Activated CD8-positive, alpha-beta memory T cell treated with anti-CD3 and anti-CD28 coated beads for 36 hours (primary cell): ENCODE results near the gene PMM2. TPM values are rescaled to one million over a fixed set of nuclear protein-coding genes. Genes with fewer than 3 reads are reported as not detected.
"Not testable (repeated sequence)": the region's sequence is repeated elsewhere in the genome, so short reads cannot be mapped to it uniquely, and the experiment has no call there.

Source experiments
- CTCF ChIA-PET: fragments of 350-600 bp; sonication (Branson Sonifier 250); formaldehyde crosslinking; loops from one replicate; lab custom pipeline; 2021; ENCODE audit warnings: antibody characterized with exemption; lab: Charles Lee
- POLR2A ChIA-PET: fragments of 350-600 bp; sonication (Branson Sonifier 250); formaldehyde crosslinking; loops from one replicate; lab custom pipeline; 2021; ENCODE audit warnings: antibody characterized with exemption; lab: Charles Lee
- total RNA-seq, 2 experiments: library from RNA; stranded (reverse); gene quantifications; one replicate each; pipeline ENCODE4 v1.2.3, GENCODE V29; 2021

The PMM2 gene
- 10 to 100 TPM; 54.6 to 56.4 TPM for total RNA-seq

GRCh38 chr16:8797364-8798173 lies at the start of gene PMM2, which contains the start of gene TMEM186:
Gene PMM2, plus strand, starts transcription at chr16:8797839. Its CDS starts 44 bp downstream, at chr16:8797883.
Gene TMEM186, minus strand, starts transcription at chr16:8797639. Its CDS starts 25 bp downstream, at chr16:8797614.
- POLR2A ChIA-PET, result interaction anchor here (0.5 to 1.0 kb wide), 4 partner anchors 59 to 160 kb away, joined by 3 to 7 read pairs (median 4); partner anchors contain the start of gene CARHSP1

DNA sequence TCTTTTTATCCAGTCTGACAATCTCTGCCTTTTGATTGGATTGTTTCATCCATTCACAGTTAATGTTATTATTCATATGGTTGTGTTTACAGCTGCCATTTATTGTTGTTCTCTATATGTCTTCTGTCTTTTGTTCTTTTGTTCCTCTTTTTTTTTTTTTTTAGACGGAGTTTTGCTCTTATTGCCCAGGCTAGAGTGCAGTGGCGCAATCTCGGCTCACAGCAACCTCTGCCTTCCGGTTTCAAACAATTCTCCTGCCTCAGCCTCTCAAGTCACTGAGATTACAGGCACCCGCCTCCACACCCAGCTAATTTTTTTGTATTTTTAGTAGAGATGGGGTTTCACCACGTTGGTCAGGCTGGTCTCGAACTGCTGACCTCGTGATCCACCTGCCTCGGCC lies 48.7 kb upstream of the PMM2 start:
- POLR2A ChIA-PET, CTCF ChIA-PET: not testable (repeated sequence)

More at GRCh38 chr16:8797364-8798173, at the start of gene PMM2, which contains the start of gene TMEM186:
- CTCF ChIA-PET, result interaction anchor here (1.5 to 2.1 kb wide), 3 partner anchors 83 to 231 kb away, joined by 6 to 7 read pairs (median 6); no protein-coding TSS in a partner anchor

DNA sequence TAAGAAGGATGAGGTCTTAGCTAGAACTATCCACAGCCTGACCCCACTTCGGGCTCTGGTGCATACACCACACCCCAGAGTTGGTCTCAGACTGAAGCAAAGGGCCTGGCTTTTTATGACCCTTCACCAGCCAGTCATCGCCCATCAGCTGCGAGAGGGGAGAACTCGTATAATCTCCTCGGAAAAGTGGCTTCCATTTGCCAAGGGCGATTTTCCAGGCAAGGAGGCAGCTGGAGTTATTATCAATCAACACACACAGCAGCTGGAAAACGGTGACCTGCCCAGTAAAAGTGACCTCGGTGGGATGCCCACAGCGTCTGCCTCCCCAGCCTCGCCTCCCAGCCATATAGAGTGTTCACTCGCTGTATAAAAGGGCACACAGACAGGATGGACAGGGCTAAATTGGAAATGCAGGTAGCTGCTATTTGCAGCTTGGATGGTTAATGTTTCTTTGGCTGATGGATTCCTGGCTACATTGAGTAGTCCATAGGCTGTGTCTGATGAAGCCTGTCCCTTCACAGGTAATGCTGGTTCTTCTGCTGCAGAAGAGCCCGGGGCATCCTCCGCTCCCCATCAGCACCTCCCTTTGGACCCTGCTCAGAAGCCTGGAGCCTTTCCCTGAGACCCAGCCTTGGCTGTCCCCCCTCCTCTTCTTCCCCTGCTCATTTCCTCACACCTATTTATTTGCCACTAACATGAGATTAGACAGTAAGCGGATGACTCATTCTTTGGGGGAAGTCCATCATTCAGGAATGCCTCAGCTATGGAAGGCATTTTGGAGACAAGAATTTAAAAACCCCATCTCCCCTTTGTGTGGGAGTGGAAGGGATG lies 45.9 kb upstream of the PMM2 start:
- ChIA-PET CTCF (no interaction called here), POLR2A (no interaction called here)

GRCh38 chr16:8752706-8753105 lies 44.9 kb upstream of the PMM2 start:
- ChIA-PET POLR2A (no interaction called here), CTCF (no interaction called here)

GRCh38 chr16:8753416-8754054 lies 44.1 kb upstream of the PMM2 start:
- CTCF ChIA-PET, result no interaction called here
- POLR2A ChIA-PET, result no interaction called here

DNA sequence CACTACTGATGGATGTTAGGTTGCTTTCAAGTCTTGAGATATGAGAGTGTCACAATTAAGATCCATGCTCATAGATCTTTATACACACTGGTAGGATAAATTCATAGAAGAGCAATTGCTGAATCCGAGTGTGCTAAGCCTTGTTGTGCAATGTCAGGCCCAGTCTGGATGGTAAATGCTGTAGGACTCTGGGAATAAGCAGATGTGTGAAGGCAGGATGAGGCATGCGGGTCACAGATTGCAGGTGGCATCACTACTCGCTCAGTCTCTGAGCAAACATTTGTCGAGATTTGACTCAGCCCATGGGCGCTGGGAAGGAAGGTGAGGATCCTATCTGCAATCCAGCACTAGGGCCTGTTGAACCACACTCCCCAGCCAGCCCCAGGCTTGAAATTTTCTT lies 40.9 kb upstream of the PMM2 start:
- POLR2A ChIA-PET, result no interaction called here
- CTCF ChIA-PET, result no interaction called here

DNA sequence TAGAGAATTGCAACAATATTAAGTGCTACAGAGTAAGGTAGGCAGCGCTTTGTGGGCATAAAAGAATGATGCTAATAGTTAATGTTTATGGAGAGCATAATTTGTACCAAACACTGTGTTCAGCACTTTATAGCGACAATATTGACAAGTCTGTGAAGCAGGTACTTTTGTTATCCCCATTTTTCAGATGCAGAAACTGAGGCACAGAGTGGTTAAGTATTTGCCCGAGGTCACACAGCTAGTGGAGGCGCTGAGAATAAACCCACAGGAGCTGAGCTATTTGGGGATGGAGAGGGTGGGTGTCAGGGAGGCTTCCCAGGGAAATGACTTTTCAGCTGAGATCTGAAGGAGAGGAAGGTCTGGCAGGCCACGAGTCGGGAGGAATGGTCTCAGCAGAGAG lies 39.6 kb upstream of the PMM2 start:
- ChIA-PET CTCF (no interaction called here), POLR2A (no interaction called here)

DNA sequence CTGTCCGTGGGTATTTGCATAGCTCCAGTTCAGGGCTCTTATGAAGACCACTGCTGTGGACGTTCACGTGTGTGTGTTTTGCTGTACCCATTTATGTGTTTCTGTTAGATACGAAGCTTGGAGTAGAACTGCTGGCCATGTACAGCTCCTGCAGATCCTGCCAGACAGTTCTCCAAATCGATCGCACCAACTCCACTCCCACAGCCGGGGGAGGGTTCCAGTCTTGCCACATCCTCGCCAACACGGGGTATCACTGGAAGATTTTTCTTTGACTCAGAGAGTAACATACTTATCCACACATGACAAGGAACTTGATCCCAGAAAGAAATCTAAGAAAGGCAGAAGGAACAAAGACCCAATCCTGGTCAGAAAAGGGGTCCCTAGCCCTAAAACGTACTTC lies 37.6 kb upstream of the PMM2 start:
- CTCF ChIA-PET, result no interaction called here
- POLR2A ChIA-PET, result no interaction called here

DNA sequence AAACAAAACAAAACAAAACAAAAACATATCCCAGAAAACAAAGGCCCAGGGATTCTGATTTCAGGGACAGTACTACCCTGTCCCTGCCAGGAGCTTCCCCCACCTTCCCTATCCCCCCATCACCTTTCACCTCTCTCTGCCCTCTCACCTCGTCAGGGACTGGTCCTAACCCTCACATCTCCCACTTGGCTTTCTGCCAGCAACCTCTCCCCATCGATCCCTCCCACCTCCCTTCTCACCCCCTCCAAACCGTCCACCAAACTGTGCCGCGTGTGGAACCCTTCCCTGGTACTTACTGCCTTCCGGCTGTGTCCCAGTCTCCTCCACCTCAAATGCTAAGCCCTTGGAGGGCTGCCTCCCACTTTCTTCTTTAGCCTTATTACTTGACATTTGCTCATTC lies 36.6 kb upstream of the PMM2 start:
- ChIA-PET CTCF (no interaction called here), POLR2A (no interaction called here)

DNA sequence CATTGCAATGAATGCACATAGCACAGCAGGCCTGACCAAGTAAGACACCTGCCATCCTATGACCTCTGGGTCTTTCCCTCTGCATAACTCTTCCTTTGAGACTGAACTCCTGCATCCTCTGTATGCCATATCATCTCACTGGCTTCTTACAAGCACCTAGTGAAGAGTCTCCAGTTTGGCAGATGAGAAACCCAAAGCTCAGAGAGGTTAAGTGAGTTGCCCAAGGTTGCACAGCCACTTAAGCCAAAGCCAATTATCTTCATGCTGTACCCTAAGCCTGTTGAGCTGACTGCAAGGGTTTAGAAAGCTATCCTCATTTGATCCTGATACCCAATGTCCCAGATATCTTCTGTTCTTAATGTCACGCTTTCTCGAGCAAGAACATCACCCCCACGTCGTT lies 35.4 kb upstream of the PMM2 start:
- POLR2A ChIA-PET, result no interaction called here
- CTCF ChIA-PET, result no interaction called here

DNA sequence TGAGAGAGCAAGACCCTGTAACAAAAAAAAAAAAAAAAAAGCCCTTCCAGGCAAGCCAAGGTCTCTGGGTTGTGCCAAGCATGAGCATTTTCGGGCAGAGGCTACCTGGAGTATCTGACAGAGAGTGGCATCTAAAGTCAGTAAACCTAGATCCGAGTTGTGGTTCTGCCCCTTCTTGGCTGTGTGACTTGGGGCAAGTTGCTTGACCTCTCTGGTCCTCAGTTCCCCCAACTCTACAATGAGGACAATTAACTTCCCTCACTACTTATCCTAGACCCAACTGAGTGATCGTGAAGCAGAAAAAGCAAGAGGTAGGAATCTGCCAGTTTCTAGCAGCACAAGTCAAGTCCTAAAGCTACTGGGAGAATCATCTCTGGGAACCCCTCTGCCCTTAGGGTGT lies 34.6 kb upstream of the PMM2 start:
- POLR2A ChIA-PET, result no interaction called here
- CTCF ChIA-PET, result no interaction called here

GRCh38 chr16:8763899-8764298 lies 33.7 kb upstream of the PMM2 start:
- ChIA-PET CTCF (no interaction called here), POLR2A (no interaction called here)

- CTCF ChIA-PET, result no interaction called here
Measured at GRCh38 chr16:8764525-8765250, 33.0 kb upstream of the PMM2 start.

GRCh38 chr16:8767176-8767575 lies 30.5 kb upstream of the PMM2 start:
- CTCF ChIA-PET, result no interaction called here
- POLR2A ChIA-PET, result no interaction called here

More at GRCh38 chr16:8764525-8765250, 33.0 kb upstream of the PMM2 start:
- POLR2A ChIA-PET, result no interaction called here

GRCh38 chr16:8768283-8768682 lies 29.4 kb upstream of the PMM2 start:
- CTCF ChIA-PET, result no interaction called here
- POLR2A ChIA-PET, result no interaction called here

DNA sequence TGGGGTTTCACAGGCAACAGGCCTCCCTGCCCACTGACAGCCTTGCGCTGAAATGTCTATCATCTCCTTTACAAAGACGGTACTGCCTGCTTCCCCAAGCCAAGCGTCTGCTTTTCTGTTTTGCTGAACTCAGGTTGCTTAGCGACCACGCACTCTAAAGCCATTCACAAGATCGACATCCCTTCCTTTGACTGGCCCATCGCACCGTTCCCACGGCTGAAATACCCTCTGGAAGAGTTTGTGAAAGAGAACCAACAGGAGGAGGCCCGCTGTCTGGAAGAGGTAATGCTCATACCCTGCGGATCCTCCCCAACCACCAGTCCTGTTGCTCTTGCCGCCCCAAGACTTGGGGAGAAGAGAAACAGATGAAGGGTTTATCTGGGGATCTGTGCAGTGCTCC lies 28.9 kb upstream of the PMM2 start:
- CTCF ChIA-PET, result no interaction called here
- POLR2A ChIA-PET, result no interaction called here

DNA sequence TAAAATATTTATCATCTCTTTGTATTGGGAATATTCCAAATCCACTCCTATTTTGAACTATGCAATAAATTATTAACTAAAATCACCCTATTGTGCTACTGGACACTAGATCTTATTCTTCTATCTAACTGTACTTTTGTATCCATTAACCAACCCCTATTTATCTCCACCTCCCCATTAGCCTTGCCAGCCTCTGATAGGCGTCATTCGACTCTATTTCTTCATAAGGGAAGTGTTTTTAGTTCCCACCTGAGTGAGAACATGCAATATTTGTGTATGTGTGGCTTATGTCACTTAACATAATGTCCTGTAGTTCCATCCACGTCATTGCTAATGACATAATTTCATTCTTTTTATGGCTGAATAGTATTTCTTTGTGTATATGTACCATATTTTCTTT lies 24.1 kb upstream of the PMM2 start:
- CTCF ChIA-PET, result no interaction called here
- POLR2A ChIA-PET, result no interaction called here

GRCh38 chr16:8774208-8774607 lies 23.4 kb upstream of the PMM2 start:
- CTCF ChIA-PET, result no interaction called here

GRCh38 chr16:8775359-8775758 lies 22.3 kb upstream of the PMM2 start:
- ChIA-PET CTCF (no interaction called here), POLR2A (no interaction called here)

More at GRCh38 chr16:8774208-8774607, 23.4 kb upstream of the PMM2 start:
- POLR2A ChIA-PET, result no interaction called here
